MM.1S (cell line): ENCODE results near the gene TUBD1.
"Not testable (repeated sequence)": the region's sequence is repeated elsewhere in the genome, so short reads cannot be mapped to it uniquely, and the experiment has no call there.

Experiments used
- DNase-seq: peaks from one replicate; pipeline ENCODE4 v3.0.0-alpha.2; 2015
- H2AFZ ChIP-seq: fragments of 300-600 bp; sonication (generic); 2 replicates; pipeline ENCODE4 v1.6.0; 2016; ENCODE audit warnings: antibody characterized with exemption, low read length
- H3F3A ChIP-seq: fragments of 300-600 bp; sonication (generic); 2 replicates; pipeline ENCODE4 v1.6.1; 2016; ENCODE audit warnings: mild to moderate bottlenecking, antibody characterized with exemption, low read length, moderate library complexity, mixed read lengths; ENCODE audit not compliant: insufficient read depth
- H3K27ac ChIP-seq: fragments of 300-600 bp; sonication (generic); 2 replicates; pipeline ENCODE4 v1.5.1; 2016; ENCODE audit warnings: mild to moderate bottlenecking, low read length
- H3K27me3 ChIP-seq: fragments of 300-600 bp; sonication (generic); replicated peaks from 2 replicates; pipeline ENCODE4 v1.6.0; 2016; ENCODE audit warnings: low read length; ENCODE audit not compliant: insufficient read depth
- H3K36me3 ChIP-seq: fragments of 300-600 bp; sonication (generic); replicated peaks from 2 replicates; pipeline ENCODE4 v1.6.1; 2016; ENCODE audit warnings: mild to moderate bottlenecking, low read length, mixed read lengths; ENCODE audit not compliant: insufficient read depth
- H3K4me1 ChIP-seq: fragments of 300-600 bp; sonication (generic); 2 replicates; pipeline ENCODE4 v1.6.1; 2016; ENCODE audit warnings: low read length, mixed read lengths
- H3K4me2 ChIP-seq: fragments of 300-600 bp; sonication (generic); 2 replicates; pipeline ENCODE4 v1.6.0; 2016; ENCODE audit warnings: low read depth, low read length
- H3K4me3 ChIP-seq: fragments of 300-600 bp; sonication (generic); 2 replicates; pipeline ENCODE4 v1.5.1; 2016; ENCODE audit warnings: low read length, mixed read lengths
- H3K79me2 ChIP-seq: fragments of 300-600 bp; sonication (generic); 2 replicates; pipeline ENCODE4 v1.6.1; 2016; ENCODE audit warnings: mixed run types, low read length, mixed read lengths
- H3K9ac ChIP-seq: fragments of 300-600 bp; sonication (generic); 2 replicates; pipeline ENCODE4 v1.6.1; 2016; ENCODE audit warnings: low read length, mixed read lengths
- H3K9me2 ChIP-seq: fragments of 300-600 bp; sonication (generic); replicated peaks from 2 replicates; pipeline ENCODE4 v1.6.1; 2016; ENCODE audit warnings: mild to moderate bottlenecking, low read length, mixed read lengths; ENCODE audit not compliant: insufficient read depth
- H3K9me3 ChIP-seq: fragments of 300-600 bp; sonication (generic); replicated peaks from 2 replicates; pipeline ENCODE4 v1.6.1; 2016; ENCODE audit warnings: mild to moderate bottlenecking, low read length, mixed read lengths; ENCODE audit not compliant: insufficient read depth
- H4K20me1 ChIP-seq: fragments of 300-600 bp; sonication (generic); 2 replicates; pipeline ENCODE4 v1.6.1; 2016; ENCODE audit warnings: mild to moderate bottlenecking, low read length, moderate library complexity, mixed read lengths; ENCODE audit not compliant: insufficient read depth
- CTCF ChIP-seq: fragments of 300-600 bp; sonication (generic); IDR thresholded peaks from 2 replicates; pipeline ENCODE4 v1.5.1; 2016; ENCODE audit warnings: antibody characterized with exemption, low read length, mixed read lengths
- EZH2 ChIP-seq: fragments of 300-600 bp; sonication (generic); optimal IDR thresholded peaks from 2 replicates; pipeline ENCODE3; 2017; ENCODE audit warnings: low read depth, mild to moderate bottlenecking, antibody characterized with exemption, low read length, mixed read lengths
- EZH2phosphoT487 ChIP-seq: fragments of 300-600 bp; sonication (generic); IDR thresholded peaks from 2 replicates; pipeline ENCODE4 v1.6.1; 2018; ENCODE audit warnings: antibody characterized with exemption, low read length

Gene TUBD1

DNA sequence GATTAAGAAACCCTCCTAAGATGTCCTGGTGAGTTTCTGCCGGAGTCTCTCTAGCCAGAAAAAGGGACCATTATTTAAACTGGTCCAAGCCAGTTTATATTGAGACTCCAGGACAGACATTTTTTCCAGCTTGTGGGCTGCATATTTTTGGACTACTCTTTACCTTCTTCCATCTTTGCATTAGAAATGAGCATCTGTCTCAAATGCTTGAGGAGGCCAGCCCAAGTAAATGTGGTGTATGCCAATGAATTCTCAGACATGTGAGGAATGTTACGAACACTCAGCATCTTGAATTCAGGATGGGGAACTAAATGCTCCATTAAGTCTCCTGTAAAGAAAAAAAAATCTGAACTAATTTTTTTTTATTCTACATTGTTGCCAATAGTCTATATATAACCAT, 18.4 kb downstream of the TUBD1 start:
- Histone ChIP-seq H3K9ac (no peak overlapping the region), H3K79me2 (no peaks in the 10 kb centered on the region), H3K9me2 (no peaks in the 10 kb centered on the region), H3K4me3 (no peak overlapping the region), H2AFZ (no peak overlapping the region), H4K20me1 (no peaks in the 10 kb centered on the region), H3K36me3 (no peaks in the 10 kb centered on the region), H3K9me3 (no peaks in the 10 kb centered on the region), H3K27me3 (no peaks in the 10 kb centered on the region), H3K4me2 (no peak overlapping the region), H3K27ac (no peak overlapping the region), H3K4me1 (no peaks in the 10 kb centered on the region), H3F3A (no peaks in the 10 kb centered on the region)
- no peak for DNase-seq
- no peak for TF ChIP-seq CTCF
- TF ChIP-seq EZH2phosphoT487, result no peak
- TF ChIP-seq EZH2, result no peak

GRCh38 chr17:59873414-59873813, 19.3 kb downstream of the TUBD1 start:
- not testable (repeated sequence) for H3K36me3 ChIP-seq, H3F3A ChIP-seq, H3K79me2 ChIP-seq, H3K27ac ChIP-seq, H3K4me2 ChIP-seq, H2AFZ ChIP-seq, H3K27me3 ChIP-seq, H3K9me2 ChIP-seq, H3K9me3 ChIP-seq, H3K9ac ChIP-seq, H3K4me1 ChIP-seq, DNase-seq, H3K4me3 ChIP-seq, H4K20me1 ChIP-seq

DNA sequence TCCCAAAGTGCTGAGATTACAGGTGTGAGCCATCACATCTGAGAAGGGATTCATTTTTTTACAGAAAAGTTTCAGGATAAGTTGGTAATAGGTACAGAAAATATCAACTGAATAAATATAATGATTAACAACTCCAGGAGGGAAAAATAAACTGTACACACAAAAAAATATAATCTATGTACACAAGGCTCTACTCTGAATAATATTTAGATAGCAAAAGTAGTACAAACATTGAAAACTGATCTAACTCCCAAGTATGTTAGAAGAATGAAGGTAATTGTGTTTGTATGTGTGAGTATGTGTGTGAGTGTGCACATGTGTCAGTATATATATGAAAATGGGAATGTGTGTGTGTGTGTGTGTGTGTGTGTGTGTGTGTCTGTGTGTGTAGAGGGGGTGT, 20.4 kb downstream of the TUBD1 start:
- no peaks in the 10 kb centered on the region for H3F3A ChIP-seq
- no peaks in the 10 kb centered on the region for H3K36me3 ChIP-seq
- H3K4me1 ChIP-seq, result no peaks in the 10 kb centered on the region
- no peak overlapping the region for H3K27ac ChIP-seq
- no peak overlapping the region for H3K9ac ChIP-seq
- H3K79me2 ChIP-seq, result no peaks in the 10 kb centered on the region
- H3K9me3 ChIP-seq, result no peaks in the 10 kb centered on the region
- H4K20me1 ChIP-seq, result no peaks in the 10 kb centered on the region
- H3K4me3 ChIP-seq, result no peak overlapping the region
- no peak overlapping the region for H3K4me2 ChIP-seq
- no peaks in the 10 kb centered on the region for H3K9me2 ChIP-seq
- TF ChIP-seq EZH2phosphoT487 (no peak), EZH2 (no peak), CTCF (no peak)
- no peaks in the 10 kb centered on the region for H3K27me3 ChIP-seq
- DNase-seq, result no peak
- no peak overlapping the region for H2AFZ ChIP-seq

DNA sequence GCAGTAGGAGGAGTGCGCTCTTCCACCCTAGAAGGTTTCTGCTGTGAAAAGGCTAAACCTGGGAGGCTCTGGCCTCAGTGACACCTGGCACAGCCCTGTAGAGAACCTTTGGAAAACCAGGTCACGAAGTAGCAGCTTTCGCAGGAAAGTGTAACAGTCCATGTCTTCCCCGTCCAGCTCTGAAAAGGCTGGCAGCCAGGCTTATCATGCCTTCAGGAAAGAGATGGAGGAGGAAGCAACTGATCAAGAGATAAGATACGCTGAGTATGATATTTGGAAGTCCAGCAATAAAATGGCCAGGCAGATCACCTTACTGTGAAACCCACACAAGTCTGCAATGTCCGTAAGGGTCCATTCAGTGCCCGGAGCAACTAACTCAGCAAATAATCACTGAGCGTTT, 22.3 kb downstream of the TUBD1 start:
- H3K4me1 ChIP-seq, result no peaks in the 10 kb centered on the region
- H3K9ac ChIP-seq, result no peak overlapping the region
- no peak overlapping the region for H3K27ac ChIP-seq
- no peaks in the 10 kb centered on the region for H3F3A ChIP-seq
- no peak for DNase-seq
- H2AFZ ChIP-seq, result no peak overlapping the region
- H4K20me1 ChIP-seq, result no peaks in the 10 kb centered on the region
- no peaks in the 10 kb centered on the region for H3K27me3 ChIP-seq
- H3K9me2 ChIP-seq, result no peaks in the 10 kb centered on the region
- H3K36me3 ChIP-seq, result no peaks in the 10 kb centered on the region
- H3K4me3 ChIP-seq, result no peak overlapping the region
- no peak overlapping the region for H3K4me2 ChIP-seq
- no peaks in the 10 kb centered on the region for H3K9me3 ChIP-seq
- no peaks in the 10 kb centered on the region for H3K79me2 ChIP-seq
- TF ChIP-seq CTCF, result no peak
- no peak for TF ChIP-seq EZH2
- TF ChIP-seq EZH2phosphoT487, result no peak
